ENCODE measurements around the gene UBAP1. TPM values are rescaled to one million over a fixed set of nuclear protein-coding genes. Genes with fewer than 3 reads are reported as not detected.
A peak's percentile ranks its signal among the peaks of the same experiment; 100 is the strongest.
"Not testable (repeated sequence)": the region's sequence is repeated elsewhere in the genome, so short reads cannot be mapped to it uniquely, and the experiment has no call there.

The UBAP1 gene
- total RNA-seq, 1 donor from 2014 or later, result 33.8 TPM

DNA sequence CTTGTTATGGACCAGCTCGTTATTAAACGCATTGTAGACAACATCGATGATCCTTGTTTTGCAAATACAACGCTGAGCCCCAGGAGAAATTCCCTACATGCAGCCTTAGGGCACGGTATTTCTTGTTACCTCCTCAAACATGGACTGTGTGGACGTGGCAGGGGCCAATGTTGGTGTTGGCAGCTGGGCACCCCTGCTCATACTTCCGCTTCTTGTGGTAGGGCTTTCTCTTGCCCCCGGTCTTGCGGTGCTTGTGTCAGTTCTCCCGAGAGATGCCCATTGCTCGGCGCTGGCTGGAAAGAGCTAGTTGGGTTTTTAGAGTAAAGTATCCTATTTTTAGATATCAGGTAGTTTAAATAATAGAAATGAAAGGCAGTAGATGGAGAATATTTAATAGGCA lies 45.5 kb downstream of the UBAP1 start:
- DNase-seq, result no peak

DNA sequence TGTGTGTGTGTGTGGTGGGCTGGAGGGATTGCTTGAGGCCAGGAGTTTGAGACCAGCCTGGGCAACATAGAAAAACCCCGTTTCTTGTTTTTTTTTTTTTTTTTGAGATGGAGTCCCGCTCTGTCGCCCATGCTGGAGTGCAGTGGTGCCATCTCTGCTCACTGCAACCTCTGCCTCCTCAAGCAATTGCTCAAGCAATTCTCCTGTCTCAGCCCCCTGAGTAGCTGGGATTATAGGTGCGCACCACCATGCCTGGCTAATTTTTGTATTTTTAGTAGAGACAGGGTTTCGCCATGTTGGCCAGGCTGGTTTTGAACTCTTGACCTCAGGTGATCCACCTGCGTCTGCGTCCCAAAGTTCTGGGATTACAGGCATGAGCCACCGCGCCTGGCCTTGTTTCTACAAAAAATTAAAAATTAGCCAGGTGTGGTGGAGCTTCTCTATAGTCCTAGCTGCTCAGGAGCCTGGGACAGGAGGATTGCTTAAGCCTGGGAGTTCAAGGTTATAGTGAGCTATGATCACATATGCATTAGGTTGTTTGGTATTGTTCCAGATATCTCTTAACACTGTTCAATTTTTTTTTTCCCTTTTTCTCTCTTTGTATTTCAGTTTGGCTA lies 47.4 kb downstream of the UBAP1 start:
- DNase-seq, result not testable (repeated sequence)

- no peak for DNase-seq
Observed at GRCh38 chr9:34227445-34227844, 48.6 kb downstream of the UBAP1 start.

GRCh38 chr9:34230556-34230955 lies 51.7 kb downstream of the UBAP1 start:
- no peak for DNase-seq

DNA sequence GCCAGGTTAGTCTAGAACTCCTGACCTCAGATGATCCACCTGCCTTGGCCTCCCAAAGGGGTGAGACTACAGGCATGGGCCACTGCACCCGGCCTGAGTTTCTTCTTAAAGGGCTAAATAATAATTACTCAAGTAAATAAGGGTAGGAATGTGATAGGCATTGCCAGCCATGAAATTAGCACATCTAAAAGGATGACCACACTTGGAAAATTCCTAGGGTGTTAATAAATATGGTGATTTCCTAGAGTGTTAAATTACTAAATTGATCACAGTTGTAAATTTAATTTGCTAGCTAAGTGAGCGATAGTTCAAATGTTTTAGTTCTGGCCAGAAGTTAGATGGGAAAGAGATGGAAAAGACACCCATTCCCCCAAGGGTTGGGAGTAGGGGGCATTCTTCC lies 53.4 kb downstream of the UBAP1 start:
- DNase-seq, result no peak

- peak; percentile 35 for DNase-seq
Observed at GRCh38 chr9:34233672-34234071, 54.8 kb downstream of the UBAP1 start.

DNA sequence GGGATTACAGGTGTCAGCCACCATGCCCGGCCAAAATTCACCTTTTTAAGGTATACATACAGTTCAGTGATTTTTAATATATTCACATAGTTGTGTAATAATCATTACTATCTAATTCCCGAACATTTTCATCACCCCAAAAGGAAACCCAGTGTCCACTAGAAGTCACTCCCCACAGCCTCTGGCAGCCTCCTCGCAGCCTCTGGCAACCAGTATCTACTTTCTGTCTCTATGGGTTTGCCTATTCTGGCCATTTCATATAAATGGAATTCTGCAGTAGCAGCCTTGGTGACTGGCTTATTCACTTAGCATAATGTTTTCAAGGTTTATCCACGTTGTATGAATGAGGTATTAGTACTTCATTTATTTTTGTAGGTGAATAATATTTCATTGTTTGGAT lies 59.0 kb downstream of the UBAP1 start:
- DNase-seq, result no peak

GRCh38 chr9:34240006-34240405 lies 61.2 kb downstream of the UBAP1 start:
- DNase-seq, result no peak

DNA sequence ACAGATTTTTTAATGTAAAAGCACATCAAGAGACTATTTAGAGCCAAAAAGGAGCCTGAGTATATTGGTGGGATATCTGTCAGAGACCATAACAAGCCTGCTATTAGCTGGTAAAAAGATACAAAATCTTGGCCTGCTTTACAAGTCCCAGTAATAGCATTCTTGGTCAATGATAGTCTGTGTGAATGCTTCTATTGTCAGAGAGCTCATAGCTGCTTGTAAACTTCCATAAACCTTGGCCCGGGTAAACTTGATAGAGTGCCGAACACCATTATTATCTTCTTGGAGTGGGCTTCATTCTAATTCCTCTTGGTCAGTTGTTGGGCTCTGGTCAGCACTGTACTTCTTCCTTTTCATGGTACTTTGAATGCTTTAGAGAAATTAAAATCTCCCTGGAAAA lies 64.0 kb downstream of the UBAP1 start:
- no peak for DNase-seq

DNA sequence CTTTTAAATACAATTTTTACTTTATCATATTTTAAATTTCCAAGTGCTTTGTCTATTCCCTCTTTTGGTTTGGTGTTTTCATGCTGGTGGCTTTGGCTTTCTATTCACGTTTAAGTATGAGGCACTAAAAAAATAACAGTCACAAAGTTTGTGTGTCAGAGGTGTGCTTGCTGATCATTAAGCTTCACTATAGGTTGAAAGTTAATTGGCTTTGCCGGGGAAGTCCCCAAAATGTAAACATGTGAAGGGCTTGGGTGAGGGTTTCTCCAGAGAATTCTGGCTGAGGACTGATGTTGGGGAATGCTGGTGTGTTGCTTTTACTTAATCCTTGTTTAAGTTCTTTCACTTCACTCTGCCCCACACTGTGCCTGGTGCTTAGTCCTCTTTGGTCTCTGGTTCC lies 66.4 kb downstream of the UBAP1 start:
- DNase-seq, result not testable (repeated sequence)

GRCh38 chr9:34246453-34246852 lies 67.6 kb downstream of the UBAP1 start:
- DNase-seq, result peak; percentile 45

DNA sequence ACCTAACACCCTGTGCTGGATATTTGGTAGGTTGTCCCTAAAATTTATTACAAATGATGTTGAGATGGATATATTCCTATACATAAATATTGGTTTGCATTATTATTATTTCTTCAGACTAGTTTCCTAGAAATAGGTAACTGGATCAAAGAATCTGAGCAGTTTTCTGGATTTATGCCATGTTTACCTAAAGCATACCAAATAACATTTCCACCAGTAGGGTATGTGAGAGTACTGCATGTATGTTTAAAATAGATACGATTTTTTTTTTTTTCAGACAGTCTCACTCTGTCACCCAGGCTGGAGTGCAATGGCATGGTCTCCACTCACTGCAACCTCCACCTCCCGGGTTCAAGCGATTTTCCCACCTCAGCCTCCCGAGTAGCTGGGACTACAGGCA lies 68.9 kb downstream of the UBAP1 start:
- DNase-seq, result not testable (repeated sequence)

DNA sequence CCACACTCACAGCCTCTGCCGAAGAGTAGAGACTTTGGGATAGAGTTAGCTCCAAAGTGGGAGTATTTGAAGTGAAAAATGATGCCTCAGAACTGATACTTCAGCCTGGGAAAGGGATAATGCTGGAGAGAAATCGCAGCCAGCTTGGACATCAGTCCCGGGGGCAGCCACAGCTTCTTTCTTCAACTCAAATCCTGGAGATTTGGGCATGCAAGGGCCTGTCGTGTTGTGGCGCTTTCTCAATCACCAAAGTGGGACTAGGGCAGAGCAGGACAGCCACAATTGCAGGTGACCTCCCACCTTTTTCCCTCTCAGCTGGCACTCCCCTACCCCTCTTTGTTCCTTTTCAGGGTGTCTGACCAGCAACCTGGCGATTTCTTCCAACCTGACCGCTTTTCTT lies 70.4 kb downstream of the UBAP1 start:
- DNase-seq, result no peak

DNA sequence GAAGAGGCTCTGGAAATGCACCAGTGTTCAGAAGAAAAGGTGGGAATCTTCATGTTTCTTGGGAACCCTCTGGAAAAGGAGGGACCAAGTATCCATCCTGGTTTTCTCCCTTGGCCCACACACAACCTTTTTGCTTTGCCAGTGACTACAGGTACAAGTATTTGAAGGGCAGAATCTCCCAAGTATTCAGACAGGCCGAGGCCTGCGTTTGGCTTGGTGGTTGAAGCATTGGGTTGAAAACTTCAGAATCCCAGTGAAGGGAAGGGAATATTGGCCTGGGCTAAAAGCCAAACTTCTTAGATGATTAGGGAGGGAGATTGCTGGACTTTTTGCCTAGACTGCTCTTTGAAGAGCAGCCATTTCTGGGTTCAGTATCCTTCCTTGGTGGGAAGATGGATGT lies 71.9 kb downstream of the UBAP1 start:
- no peak for DNase-seq

GRCh38 chr9:34252016-34252415 lies 73.2 kb downstream of the UBAP1 start:
- DNase-seq, result no peak

- peak; percentile 58 for DNase-seq
Observed at GRCh38 chr9:34252670-34253459, 74.0 kb downstream of the UBAP1 start.

- peak; percentile 38 for DNase-seq
Observed at GRCh38 chr9:34253460-34253837, 74.6 kb downstream of the UBAP1 start.

- DNase-seq, result peak; percentile 56
Observed at GRCh38 chr9:34254141-34254913, 75.5 kb downstream of the UBAP1 start.

GRCh38 chr9:34254966-34255825 lies 76.4 kb downstream of the UBAP1 start:
- peak; percentile 35 for DNase-seq

- no peak for DNase-seq
Observed at GRCh38 chr9:34256104-34256503, 77.3 kb downstream of the UBAP1 start.

DNA sequence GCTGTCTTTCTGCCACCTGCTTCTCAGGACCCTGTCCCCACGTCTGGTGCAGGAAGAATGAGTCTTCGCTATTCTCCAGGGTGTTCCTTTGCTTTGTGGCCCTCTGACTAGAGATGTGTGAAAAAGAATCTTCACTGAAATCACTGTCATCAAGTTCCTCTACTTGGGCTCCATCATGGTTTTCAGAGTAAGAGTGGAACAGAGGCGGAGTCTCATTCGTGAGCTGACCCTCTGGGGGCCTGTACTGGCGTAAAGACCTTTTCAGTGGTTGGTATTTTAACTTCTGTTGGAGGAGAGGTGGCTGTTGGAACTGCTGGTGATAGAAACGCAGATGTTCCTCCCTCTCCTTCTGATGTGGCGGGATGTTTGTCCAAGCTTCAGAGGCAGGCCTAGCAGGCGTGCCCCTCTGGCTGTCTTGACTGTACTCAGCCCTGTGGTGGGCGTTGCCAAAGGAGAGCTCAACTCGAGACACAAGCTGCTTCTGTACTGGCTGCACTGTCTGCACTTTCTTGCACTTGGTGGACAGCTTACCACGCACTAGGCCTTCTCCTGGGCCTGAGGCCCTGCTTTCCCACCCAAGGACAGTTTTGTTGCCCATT lies 78.2 kb downstream of the UBAP1 start:
- DNase-seq, result peak; percentile 41

DNA sequence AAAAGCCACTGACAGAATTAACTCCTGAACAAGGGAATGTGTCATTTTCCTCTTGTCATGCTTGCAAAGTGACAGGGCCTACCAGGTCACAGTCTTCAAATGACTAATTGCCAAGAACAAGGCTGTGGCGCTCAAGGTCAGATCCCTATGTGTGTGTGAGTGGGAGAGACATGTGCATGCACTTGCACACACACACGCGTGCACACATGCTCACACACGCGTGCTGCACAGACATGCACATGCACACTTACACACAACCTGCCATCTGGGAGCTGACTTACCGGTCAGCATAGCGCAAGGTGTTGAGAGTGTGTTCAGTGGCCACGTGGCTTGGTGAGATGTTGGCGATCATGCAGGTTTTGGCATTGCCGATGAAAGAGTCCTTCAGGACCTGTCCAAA lies 80.5 kb downstream of the UBAP1 start:
- no peak for DNase-seq

Data from tongue (tissue), 2 donors.